ENCODE data around the gene ODF4.
A peak's percentile ranks its signal among the peaks of the same experiment; 100 is the strongest.
"Not testable (repeated sequence)": the region's sequence is repeated elsewhere in the genome, so short reads cannot be mapped to it uniquely, and the experiment has no call there.

ODF4 gene

GRCh38 chr17:8371786-8372185 is 32.1 kb downstream of the ODF4 start:
- no peak for TF ChIP-seq CTCF (IDR thresholded peaks at IDR 0.05)
- H3K4me1 ChIP-seq (ENCODE audit: control insufficient read depth in 1 of 2, insufficient read depth in 1 of 2, low read depth in 1 of 2, low read length in 1 of 2): peaks cover 20 to 23% of the 10 kb centered on the region in 2 experiments
- H3K36me3 ChIP-seq: peaks cover 12% of the 10 kb centered on the region
- H3K27ac ChIP-seq: no peak overlapping the region
- H3K9me3 ChIP-seq: no peaks in the 10 kb centered on the region
- no peaks in the 10 kb centered on the region for H3K27me3 ChIP-seq
- H3K4me3 ChIP-seq (ENCODE audit: low read depth in 1 of 2, low read length in 1 of 2): no peak overlapping the region

GRCh38 chr17:8372422-8372821 is 32.8 kb downstream of the ODF4 start:
- Histone ChIP-seq H3K27ac (no peak overlapping the region), H3K27me3 (no peaks in the 10 kb centered on the region)

GRCh38 chr17:8373856-8374255 is 34.2 kb downstream of the ODF4 start:
- H3K9me3 ChIP-seq, H3K27me3 ChIP-seq: not testable (repeated sequence)
- H3K4me1 ChIP-seq (ENCODE audit: control insufficient read depth in 1 of 2, insufficient read depth in 1 of 2, low read depth in 1 of 2, low read length in 1 of 2): peaks cover 23 to 27% of the 10 kb centered on the region in 2 experiments

More at GRCh38 chr17:8372422-8372821, 32.8 kb downstream of the ODF4 start:
- no peak for TF ChIP-seq CTCF (IDR thresholded peaks at IDR 0.05)
- Histone ChIP-seq H3K4me3 (ENCODE audit: low read depth in 1 of 2, low read length in 1 of 2) (no peak overlapping the region), H3K4me1 (ENCODE audit: control insufficient read depth in 1 of 2, insufficient read depth in 1 of 2, low read depth in 1 of 2, low read length in 1 of 2) (peaks cover 23 to 27% of the 10 kb centered on the region in 2 experiments), H3K36me3 (peaks cover 12% of the 10 kb centered on the region), H3K9me3 (no peaks in the 10 kb centered on the region)

GRCh38 chr17:8375738-8376259 is 36.2 kb downstream of the ODF4 start:
- Histone ChIP-seq H3K9me3 (no peaks in the 10 kb centered on the region), H3K27me3 (no peaks in the 10 kb centered on the region), H3K36me3 (peaks cover 22% of the 10 kb centered on the region), H3K4me3 (ENCODE audit: low read depth in 1 of 2, low read length in 1 of 2) (peak overlapping the region; percentile 89 to 92), H3K27ac (peak overlapping the region; percentile 78), H3K4me1 (ENCODE audit: control insufficient read depth in 1 of 2, insufficient read depth in 1 of 2, low read depth in 1 of 2, low read length in 1 of 2) (peaks cover 13 to 17% of the 10 kb centered on the region in 2 experiments)
- TF ChIP-seq CTCF (IDR thresholded peaks at IDR 0.05): no peak

More at GRCh38 chr17:8373856-8374255, 34.2 kb downstream of the ODF4 start:
- not testable (repeated sequence) for H3K4me3 ChIP-seq (ENCODE audit: low read depth in 1 of 2, low read length in 1 of 2); H3K27ac ChIP-seq
- peaks cover 12% of the 10 kb centered on the region for H3K36me3 ChIP-seq

- Histone ChIP-seq H3K4me3 (ENCODE audit: low read depth in 1 of 2, low read length in 1 of 2) (peak within 1 kb of the TSS; percentile 89 to 92), H3K9me3 (no peaks in the 10 kb centered on the region), H3K36me3 (peaks cover 21% of the 10 kb centered on the region), H3K27ac (peak within 1 kb of the TSS; percentile 78), H3K27me3 (no peaks in the 10 kb centered on the region), H3K4me1 (ENCODE audit: control insufficient read depth in 1 of 2, insufficient read depth in 1 of 2, low read depth in 1 of 2, low read length in 1 of 2) (peaks cover 13 to 17% of the 10 kb centered on the region in 2 experiments)
- peak; percentile 75 for TF ChIP-seq CTCF (IDR thresholded peaks at IDR 0.05)
Measured at GRCh38 chr17:8376271-8377067, 36.8 kb downstream of the ODF4 start, which contains the start of gene KRABD2. TSS of gene KRABD2 (minus strand) at chr17:8376704.

- Histone ChIP-seq H3K9me3 (no peaks in the 10 kb centered on the region), H3K36me3 (peaks cover 20% of the 10 kb centered on the region), H3K4me1 (ENCODE audit: control insufficient read depth in 1 of 2, insufficient read depth in 1 of 2, low read depth in 1 of 2, low read length in 1 of 2) (peaks cover 18 to 25% of the 10 kb centered on the region in 2 experiments), H3K4me3 (ENCODE audit: low read depth in 1 of 2, low read length in 1 of 2) (no peak overlapping the region), H3K27me3 (no peaks in the 10 kb centered on the region), H3K27ac (peak overlapping the region; percentile 78)
- TF ChIP-seq CTCF (IDR thresholded peaks at IDR 0.05): no peak
Measured at GRCh38 chr17:8377422-8377821, 37.8 kb downstream of the ODF4 start.

- not testable (repeated sequence) for H3K27me3 ChIP-seq; H3K4me3 ChIP-seq (ENCODE audit: low read depth in 1 of 2, low read length in 1 of 2); H3K9me3 ChIP-seq; H3K27ac ChIP-seq
- Histone ChIP-seq H3K4me1 (ENCODE audit: control insufficient read depth in 1 of 2, insufficient read depth in 1 of 2, low read depth in 1 of 2, low read length in 1 of 2) (peaks cover 22 to 29% of the 10 kb centered on the region in 2 experiments), H3K36me3 (peaks cover 20% of the 10 kb centered on the region)
Measured at GRCh38 chr17:8378117-8378516, 38.5 kb downstream of the ODF4 start.
